Fibroblast of the aortic adventitia (primary cell): ENCODE measurements around the gene TMEM131L. TPM values are rescaled to one million over a fixed set of nuclear protein-coding genes. Genes with fewer than 3 reads are reported as not detected.

Experiments
- DNase-seq: peaks from one replicate; pipeline ENCODE4 v3.0.0-alpha.2; 2010; ENCODE audit warnings: low read depth
- H3K4me3 ChIP-seq: 2 replicates; pipeline ENCODE4 v1.5.1; 2011; ENCODE audit warnings: low read depth, mild to moderate bottlenecking, control low read depth, low read length, moderate library complexity
- CTCF ChIP-seq: IDR thresholded peaks from 2 replicates; pipeline ENCODE4 v1.5.1; 2011; ENCODE audit warnings: mild to moderate bottlenecking, low read length, control low read depth, inconsistent platforms; ENCODE audit not compliant: insufficient read depth
- total RNA-seq: library from RNA; depleted of rRNA; stranded (reverse); fragments of >200 nt; gene quantifications from 2 replicates; pipeline ENCODE4 v1.2.3, GENCODE V29; 2012; ENCODE audit warnings: low replicate concordance

TMEM131L gene
- total RNA-seq, 1 donor: 10.8 TPM

- no peak for TF ChIP-seq CTCF
- DNase-seq: no peak
- H3K4me3 ChIP-seq: no peak overlapping the region
These were observed 153.7 kb downstream of the TMEM131L start for GRCh38 chr4:153619811-153620210.

- no peak for TF ChIP-seq CTCF
- no peak overlapping the region for H3K4me3 ChIP-seq
- peak; percentile 27 for DNase-seq
These were observed 154.2 kb downstream of the TMEM131L start for GRCh38 chr4:153620352-153620751.

- H3K4me3 ChIP-seq: no peak overlapping the region
- no peak for TF ChIP-seq CTCF
- no peak for DNase-seq
These were observed 155.9 kb downstream of the TMEM131L start for GRCh38 chr4:153622093-153622492.

GRCh38 chr4:153622778-153623240, 156.6 kb downstream of the TMEM131L start:
- TF ChIP-seq CTCF: no peak
- H3K4me3 ChIP-seq: no peak overlapping the region
- DNase-seq: no peak

- no peak for DNase-seq
- TF ChIP-seq CTCF: no peak
- H3K4me3 ChIP-seq: no peak overlapping the region
These were observed 157.3 kb downstream of the TMEM131L start for GRCh38 chr4:153623491-153623890.

GRCh38 chr4:153628796-153629315, 162.7 kb downstream of the TMEM131L start:
- no peak for DNase-seq
- TF ChIP-seq CTCF: no peak
- H3K4me3 ChIP-seq: no peak overlapping the region

- no peak for TF ChIP-seq CTCF
- no peak for DNase-seq
- H3K4me3 ChIP-seq: no peak overlapping the region
These were observed 163.6 kb downstream of the TMEM131L start for GRCh38 chr4:153629776-153630175.
